ENCODE measurements around the gene PDE9A.
A peak's percentile ranks its signal among the peaks of the same experiment; 100 is the strongest.

- peak; percentile 56 for TF ChIP-seq EZH2 (IDR thresholded peaks at IDR 0.05; ENCODE audit: insufficient read depth, poor library complexity, severe bottlenecking)
- no peak for TF ChIP-seq EZH2phosphoT487 (IDR thresholded peaks at IDR 0.05; ENCODE audit: insufficient read depth, low read depth)
Observed at GRCh38 chr21:42781150-42781970, 127.9 kb downstream of the PDE9A start.
